OCI-LY1 (cell line): ENCODE measurements around the gene CATSPER1.

Experiments
- H2AFZ ChIP-seq: fragments of 200-600 bp; sonication (generic), shearing (Covaris generic); 2 replicates; pipeline ENCODE4 v1.6.0; 2014; ENCODE audit warnings: antibody characterized with exemption, mild to moderate bottlenecking, low read length
- H3F3A ChIP-seq: fragments of 200-600 bp; sonication (generic), shearing (Covaris generic); 2 replicates; pipeline ENCODE4 v1.6.0; 2014; ENCODE audit warnings: mild to moderate bottlenecking, antibody characterized with exemption, low read length, moderate library complexity; ENCODE audit not compliant: insufficient read depth
- H3K27ac ChIP-seq: fragments of 200-600 bp; sonication (generic); 2 replicates; pipeline ENCODE4 v1.5.1; 2014; ENCODE audit warnings: low read length, mixed run types, mild to moderate bottlenecking, low read depth; ENCODE audit not compliant: poor library complexity, severe bottlenecking
- H3K27me3 ChIP-seq: fragments of 200-600 bp; sonication (generic); 2 replicates; pipeline ENCODE4 v1.6.0; 2014; ENCODE audit warnings: antibody characterized with exemption, mild to moderate bottlenecking, low read length, moderate library complexity; ENCODE audit not compliant: insufficient read depth
- H3K36me3 ChIP-seq: fragments of 200-600 bp; sonication (generic); 2 replicates; pipeline ENCODE4 v1.6.1; 2014; ENCODE audit warnings: mild to moderate bottlenecking, antibody characterized with exemption, low read length, moderate library complexity, mixed read lengths; ENCODE audit not compliant: insufficient read depth
- H3K4me1 ChIP-seq: fragments of 200-600 bp; sonication (generic); 2 replicates; pipeline ENCODE4 v1.5.1; 2014; ENCODE audit warnings: mild to moderate bottlenecking, low read length, moderate library complexity; ENCODE audit not compliant: insufficient read depth, severe bottlenecking
- H3K4me2 ChIP-seq: fragments of 200-600 bp; sonication (generic), shearing (Covaris generic); 2 replicates; pipeline ENCODE4 v1.6.1; 2014; ENCODE audit warnings: low read length
- H3K4me3 ChIP-seq: fragments of 200-600 bp; sonication (generic); 2 replicates; pipeline ENCODE4 v1.5.1; 2014; ENCODE audit warnings: low read length, low read depth, mild to moderate bottlenecking, mixed read lengths; ENCODE audit not compliant: poor library complexity, severe bottlenecking
- H3K79me2 ChIP-seq: fragments of 200-600 bp; shearing (Covaris generic); 2 replicates; pipeline ENCODE4 v1.6.1; 2016; ENCODE audit warnings: mixed run types, low read length, mixed read lengths; ENCODE audit not compliant: insufficient read depth
- H3K9ac ChIP-seq: fragments of 200-600 bp; sonication (generic), shearing (Covaris generic); 2 replicates; pipeline ENCODE4 v1.6.1; 2014; ENCODE audit warnings: mild to moderate bottlenecking, low read length, mixed read lengths
- H3K9me2 ChIP-seq: fragments of 200-600 bp; sonication (generic), shearing (Covaris generic); 2 replicates; pipeline ENCODE4 v1.6.1; 2014; ENCODE audit warnings: low read depth, mild to moderate bottlenecking, low read length, mixed read lengths
- H3K9me3 ChIP-seq: fragments of 200-600 bp; shearing (Covaris generic); 2 replicates; pipeline ENCODE4 v1.6.1; 2014; ENCODE audit warnings: low read length, mixed read lengths
- H4K20me1 ChIP-seq: fragments of 200-600 bp; sonication (generic), shearing (Covaris generic); 2 replicates; pipeline ENCODE4 v1.6.0; 2016; ENCODE audit warnings: mild to moderate bottlenecking, low read length; ENCODE audit not compliant: insufficient read depth
- CTCF ChIP-seq: fragments of 200-600 bp; sonication (generic), shearing (Covaris generic); IDR thresholded peaks from 2 replicates; pipeline ENCODE4 v1.5.1; 2017; ENCODE audit warnings: mild to moderate bottlenecking, antibody characterized with exemption, low read length, moderate library complexity, mixed read lengths
- EZH2 ChIP-seq: fragments of 200-600 bp; sonication (generic), shearing (Covaris generic); IDR thresholded peaks from 2 replicates; pipeline ENCODE4 v1.8.0; 2017; ENCODE audit warnings: borderline replicate concordance, mixed run types, mild to moderate bottlenecking, antibody characterized with exemption, low read length, moderate library complexity, mixed read lengths

CATSPER1 gene

DNA sequence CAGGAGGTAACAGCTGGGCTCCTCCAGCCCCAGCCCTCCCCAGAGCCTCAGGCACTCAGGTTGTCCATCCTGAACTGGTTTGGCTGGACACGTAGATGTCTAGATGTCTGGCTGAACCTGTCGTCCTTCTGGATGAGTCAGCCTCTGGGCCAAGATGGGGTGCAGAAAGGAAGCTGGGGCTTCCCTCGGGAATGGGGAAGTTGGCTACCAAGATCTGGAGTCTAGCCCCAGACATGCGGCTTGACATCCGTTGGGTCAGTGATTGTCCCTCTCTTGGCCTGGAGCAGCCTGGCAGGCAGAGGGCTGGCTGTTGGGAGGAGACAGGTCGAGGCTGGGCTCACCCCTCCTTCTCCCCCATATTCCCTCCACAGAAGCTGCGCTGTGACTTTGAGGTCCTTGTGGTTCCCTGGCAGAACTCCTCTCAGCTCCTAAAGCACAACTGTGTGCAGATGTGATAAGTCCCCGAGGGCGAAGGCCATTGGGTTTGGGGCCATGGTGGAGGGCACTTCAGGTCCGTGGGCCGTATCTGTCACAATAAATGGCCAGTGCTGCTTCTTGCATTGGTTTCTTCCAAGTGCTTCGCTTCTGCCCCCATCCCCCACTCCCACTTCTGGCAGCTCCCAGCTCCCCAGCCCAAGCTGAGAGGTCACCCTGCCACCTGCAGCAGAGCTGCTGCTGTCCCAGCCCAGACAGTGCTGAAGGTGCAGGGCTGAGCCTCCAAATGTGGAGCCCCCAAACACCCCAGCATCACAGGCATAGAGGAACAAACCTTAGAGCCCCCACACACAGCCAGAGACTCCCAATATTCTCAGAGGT, 13.1 kb downstream of the CATSPER1 start:
- no peaks in the 10 kb centered on the region for H3K27me3 ChIP-seq
- no peak overlapping the region for H2AFZ ChIP-seq
- H3F3A ChIP-seq, result no peaks in the 10 kb centered on the region
- H3K4me2 ChIP-seq, result no peak overlapping the region
- H3K79me2 ChIP-seq, result no peaks in the 10 kb centered on the region
- TF ChIP-seq EZH2, result no peak
- no peak for TF ChIP-seq CTCF
- H3K9me2 ChIP-seq, result no peaks in the 10 kb centered on the region
- H3K27ac ChIP-seq, result no peak overlapping the region
- no peak overlapping the region for H3K9ac ChIP-seq
- H3K36me3 ChIP-seq, result no peaks in the 10 kb centered on the region
- H3K4me3 ChIP-seq, result no peak overlapping the region
- H4K20me1 ChIP-seq, result no peaks in the 10 kb centered on the region
- no peaks in the 10 kb centered on the region for H3K4me1 ChIP-seq
- no peaks in the 10 kb centered on the region for H3K9me3 ChIP-seq

DNA sequence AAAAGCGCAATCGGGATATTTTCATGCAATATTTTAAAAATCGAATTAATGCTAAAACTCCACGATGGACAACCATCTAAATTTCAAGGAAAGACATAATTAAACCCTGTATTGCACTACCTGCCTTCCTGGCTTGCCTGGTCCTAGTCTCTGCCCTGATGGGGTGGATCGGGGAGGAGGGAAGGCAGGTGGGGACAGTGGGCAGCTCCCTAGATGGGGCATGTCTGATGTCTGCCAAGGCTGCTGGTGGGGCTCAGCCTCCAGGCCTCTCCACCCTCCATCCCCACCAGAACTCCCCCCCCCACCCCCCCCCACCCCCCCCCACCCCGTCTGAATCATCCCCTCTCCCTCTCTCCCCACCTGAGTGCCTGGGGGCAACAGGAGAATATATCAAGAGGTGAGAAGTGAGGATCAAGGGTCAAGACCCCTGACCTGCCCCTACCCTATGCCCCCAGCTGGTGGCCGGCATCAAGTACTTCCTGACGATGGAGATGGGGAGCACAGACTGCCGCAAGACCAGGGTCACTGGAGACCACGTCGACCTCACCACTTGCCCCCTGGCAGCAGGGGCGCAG, 13.8 kb downstream of the CATSPER1 start:
- H3K36me3 ChIP-seq, result no peaks in the 10 kb centered on the region
- H3K4me3 ChIP-seq, result no peak overlapping the region
- H3K79me2 ChIP-seq, result no peaks in the 10 kb centered on the region
- H2AFZ ChIP-seq, result no peak overlapping the region
- no peak overlapping the region for H3K4me2 ChIP-seq
- TF ChIP-seq CTCF (no peak), EZH2 (no peak)
- no peak overlapping the region for H3K27ac ChIP-seq
- no peaks in the 10 kb centered on the region for H3F3A ChIP-seq
- no peaks in the 10 kb centered on the region for H4K20me1 ChIP-seq
- H3K4me1 ChIP-seq, result no peaks in the 10 kb centered on the region
- no peaks in the 10 kb centered on the region for H3K9me2 ChIP-seq
- no peaks in the 10 kb centered on the region for H3K9me3 ChIP-seq
- no peaks in the 10 kb centered on the region for H3K27me3 ChIP-seq
- H3K9ac ChIP-seq, result no peak overlapping the region

- Histone ChIP-seq H3K36me3 (no peaks in the 10 kb centered on the region), H4K20me1 (no peaks in the 10 kb centered on the region), H3K4me3 (no peak within 1 kb of the TSS), H3K27ac (no peak within 1 kb of the TSS), H3K9me3 (no peaks in the 10 kb centered on the region), H3K4me2 (no peak within 1 kb of the TSS), H2AFZ (no peak within 1 kb of the TSS), H3K9me2 (no peaks in the 10 kb centered on the region), H3K79me2 (no peaks in the 10 kb centered on the region), H3K27me3 (no peaks in the 10 kb centered on the region), H3F3A (no peaks in the 10 kb centered on the region), H3K4me1 (no peaks in the 10 kb centered on the region), H3K9ac (no peak within 1 kb of the TSS)
- TF ChIP-seq EZH2, result no peak
- no peak for TF ChIP-seq CTCF
Observed at GRCh38 chr11:66011785-66012303, 14.4 kb downstream of the CATSPER1 start, which contains the start of gene CST6. Gene CST6 (plus strand): TSS chr11:66012008. CDS start chr11:66012045, 37 bp downstream.
